CD1c-positive myeloid dendritic cell (primary cell): ENCODE measurements around the gene TEX19.

Experiments
- DNase-seq: peaks from one replicate; pipeline ENCODE4 v3.0.0-alpha.2; 2016; ENCODE audit errors: extremely low spot score

The TEX19 gene, protein sequence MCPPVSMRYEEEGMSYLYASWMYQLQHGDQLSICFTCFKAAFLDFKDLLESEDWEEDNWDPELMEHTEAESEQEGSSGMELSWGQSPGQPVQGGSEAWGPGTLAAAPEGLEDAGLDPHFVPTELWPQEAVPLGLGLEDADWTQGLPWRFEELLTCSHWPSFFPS

DNA sequence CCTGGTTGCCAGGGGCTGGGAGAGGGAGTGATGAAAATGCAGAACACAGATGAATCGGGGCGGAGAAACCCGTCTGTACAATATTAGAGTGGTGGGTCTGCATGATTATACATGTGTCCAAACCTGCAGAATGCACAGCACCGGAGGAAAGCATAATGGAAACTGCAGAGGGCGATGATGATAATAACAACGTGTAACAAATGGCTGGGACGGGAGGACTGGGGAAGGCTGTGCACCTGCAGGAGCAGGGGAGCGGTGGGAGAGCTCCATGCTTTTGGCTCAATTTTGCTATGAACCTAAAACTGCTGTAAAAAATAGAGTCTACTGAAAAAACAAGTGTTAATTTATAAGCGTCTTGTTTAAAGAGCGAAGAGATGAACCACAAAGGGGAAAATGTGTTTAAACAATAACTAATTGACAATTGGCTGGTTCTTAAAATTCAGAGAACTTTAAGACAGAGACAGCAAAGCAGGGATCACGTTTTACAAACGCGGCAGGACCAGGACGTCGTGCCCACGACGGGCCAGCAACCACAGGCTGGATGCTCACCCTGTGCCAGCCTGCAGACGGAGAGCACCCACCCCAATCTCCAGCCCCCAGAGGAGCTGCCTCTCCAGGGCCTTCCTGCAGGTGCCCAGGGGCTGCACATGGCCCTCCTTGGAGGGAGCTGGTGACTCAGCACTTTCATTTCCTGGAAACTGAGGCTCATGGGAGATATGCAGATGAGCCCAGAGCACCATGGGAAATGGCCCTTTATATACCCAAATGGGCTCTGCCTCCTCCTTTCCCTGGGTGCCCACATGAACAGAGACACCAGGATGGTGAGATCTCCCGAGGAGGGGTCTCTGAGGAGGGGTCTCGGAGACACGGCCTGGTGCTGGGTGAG, at the start of gene TEX19:
TSS of gene TEX19 (plus strand) at position 783 of the 886 bp plus-strand sequence. CDS start 2,904 bp downstream, outside the sequence.
- no peak for DNase-seq

DNA sequence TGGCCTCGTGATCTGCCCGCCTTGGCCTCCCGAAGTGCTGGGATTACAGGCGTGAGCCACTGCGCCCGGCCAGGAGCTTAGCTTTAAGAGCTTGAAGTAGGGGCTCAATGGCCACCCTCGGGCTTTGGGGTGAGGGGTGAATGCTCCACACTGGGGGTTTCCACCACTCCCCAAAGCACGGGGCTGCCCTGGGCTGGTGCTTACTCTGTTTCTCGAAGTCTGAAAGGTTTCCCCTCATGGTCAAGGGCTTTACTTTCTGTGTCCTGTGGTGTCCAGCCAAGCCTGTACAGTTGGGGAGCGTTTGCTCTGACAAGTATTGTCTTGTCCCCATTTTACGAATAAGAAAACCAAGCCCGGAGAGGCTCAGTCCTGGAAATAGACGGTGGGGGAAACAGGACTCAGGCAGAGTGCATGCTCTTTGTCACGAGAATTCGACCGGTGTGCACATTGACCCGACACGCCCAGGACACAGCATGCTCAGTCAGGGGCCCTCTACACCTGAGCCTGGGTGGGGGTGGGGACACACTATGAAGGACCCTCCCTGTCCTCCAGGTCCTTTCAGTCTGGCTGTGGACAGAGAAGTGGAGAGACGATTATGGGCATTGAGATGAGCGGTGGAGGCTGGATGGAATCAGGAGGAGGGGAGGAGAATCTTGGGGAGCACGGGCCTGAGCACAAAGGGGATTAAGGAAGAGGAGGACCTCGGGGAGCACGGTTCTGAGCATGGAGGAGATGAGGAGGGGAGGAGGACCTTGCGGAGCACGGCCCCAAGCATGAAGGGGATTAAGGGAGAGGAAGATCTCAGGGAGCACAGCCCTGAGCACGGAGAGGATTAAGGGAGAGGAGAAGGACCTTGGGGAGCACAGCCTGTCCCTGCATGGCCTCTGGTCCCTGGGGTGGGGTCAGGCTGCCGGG, 49.1 kb upstream of the TEX19 start:
- DNase-seq = no peak

DNA sequence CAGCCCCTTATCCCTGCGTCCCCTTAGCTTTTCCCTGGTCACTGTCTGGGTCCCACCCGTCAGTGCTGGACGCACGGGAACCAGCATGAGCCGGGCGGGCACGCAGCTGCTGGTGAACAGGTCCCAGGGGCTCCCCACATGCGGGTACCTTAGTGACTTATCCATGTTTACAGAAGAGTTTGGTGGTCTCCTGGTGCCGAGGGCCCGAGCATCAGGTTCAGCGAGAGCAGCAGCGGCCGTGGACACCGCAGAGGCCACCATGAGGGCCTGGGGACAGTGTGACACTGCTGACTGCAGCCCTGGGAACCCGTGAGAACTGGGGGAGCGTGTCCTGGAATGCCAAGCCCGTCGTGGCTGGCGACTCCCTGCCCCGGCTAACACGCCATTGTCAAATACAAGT, 48.2 kb upstream of the TEX19 start:
- no peak for DNase-seq

DNA sequence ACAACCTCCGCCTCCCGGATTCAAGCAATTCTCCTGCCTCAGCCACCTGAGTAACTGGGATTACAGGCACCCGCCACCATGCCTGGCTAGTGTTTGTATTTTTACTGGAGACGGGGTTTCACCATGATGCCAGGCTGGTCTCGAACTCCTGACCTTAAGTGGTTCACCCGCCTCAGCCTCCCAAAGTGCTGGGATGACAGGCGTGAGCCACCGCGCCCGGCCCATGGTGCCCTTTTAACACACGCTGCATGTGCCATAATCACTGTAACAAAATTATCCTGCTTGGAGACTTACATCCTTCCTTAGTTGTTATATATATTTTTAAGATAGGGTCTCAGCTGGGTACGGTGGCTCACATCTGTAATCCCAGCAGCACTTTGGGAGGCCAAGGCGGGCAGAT, 47.1 kb upstream of the TEX19 start:
- no peak for DNase-seq

DNA sequence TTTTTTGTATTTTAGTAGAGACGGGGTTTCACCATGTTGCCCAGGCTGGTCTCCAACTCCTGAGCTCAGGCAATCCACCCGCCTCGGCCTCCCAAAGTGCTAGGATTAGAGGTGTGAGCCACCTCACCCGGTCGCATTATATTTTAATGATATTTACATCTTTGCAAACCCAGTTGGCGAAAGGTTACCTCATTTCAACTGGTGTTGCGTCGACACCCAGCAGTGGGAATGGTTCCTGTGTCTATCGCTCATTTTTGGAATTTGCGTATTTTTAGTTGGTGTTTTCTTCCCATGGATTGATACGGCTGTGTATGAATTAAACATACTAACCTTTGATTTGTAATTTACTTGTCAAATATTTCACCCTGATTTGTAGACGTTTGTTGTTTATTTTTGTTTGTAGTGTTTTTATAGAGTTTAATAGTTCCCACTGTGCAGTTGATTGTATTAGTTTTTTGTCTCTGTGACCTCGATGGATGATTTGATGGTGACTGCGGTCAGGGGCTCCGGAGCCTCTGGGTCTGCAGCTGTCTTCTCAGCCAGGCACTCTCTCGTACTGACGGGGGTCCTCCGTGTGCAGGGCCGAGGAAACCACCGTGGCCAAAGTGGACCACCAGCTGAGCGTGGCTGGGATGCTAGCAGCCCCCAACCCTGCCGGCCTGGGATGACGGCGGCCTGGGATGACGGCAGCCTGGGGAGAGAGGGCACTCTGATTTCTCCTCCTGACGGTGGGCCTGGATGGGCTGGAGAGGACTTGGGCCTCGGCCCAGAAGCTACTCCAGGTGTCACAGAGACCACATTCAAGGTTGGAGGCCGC, 45.6 kb upstream of the TEX19 start:
- DNase-seq = no peak

DNA sequence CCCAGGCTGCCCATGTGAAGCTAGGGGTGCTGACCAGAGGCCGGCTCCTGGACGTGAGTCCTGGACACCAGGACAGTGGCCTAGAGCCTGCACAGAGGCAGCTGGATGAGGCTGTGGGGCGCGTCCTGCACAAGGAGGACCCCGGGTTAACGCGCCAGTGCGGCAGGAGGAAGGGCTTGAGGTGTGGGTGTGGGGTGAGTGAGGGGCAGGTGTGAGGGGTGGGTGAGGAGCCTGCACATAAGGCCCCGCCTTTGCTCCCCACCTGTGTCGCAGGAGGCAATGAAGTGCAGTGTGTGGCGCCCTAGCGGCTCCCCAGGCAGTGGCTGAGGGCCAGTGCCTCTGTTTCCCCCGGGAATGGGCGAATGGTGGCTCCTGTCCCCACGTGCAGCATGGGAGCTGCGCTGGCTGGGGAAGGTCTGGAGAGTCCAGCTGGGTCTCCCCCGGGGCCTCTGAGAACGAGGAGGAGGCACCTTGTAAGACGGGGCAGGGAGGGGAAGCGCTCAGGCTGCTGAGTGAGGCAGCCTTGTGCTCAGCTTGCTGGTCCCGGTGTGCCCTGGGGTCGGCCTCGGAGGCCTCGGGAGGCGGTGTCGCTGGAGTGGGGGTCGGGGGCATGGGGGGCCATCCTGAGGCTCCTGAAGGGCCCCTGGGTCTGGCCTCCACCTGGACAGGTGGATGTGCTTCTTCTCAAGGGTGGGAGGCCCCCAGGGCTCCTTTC, 44.9 kb upstream of the TEX19 start:
- DNase-seq = no peak

DNA sequence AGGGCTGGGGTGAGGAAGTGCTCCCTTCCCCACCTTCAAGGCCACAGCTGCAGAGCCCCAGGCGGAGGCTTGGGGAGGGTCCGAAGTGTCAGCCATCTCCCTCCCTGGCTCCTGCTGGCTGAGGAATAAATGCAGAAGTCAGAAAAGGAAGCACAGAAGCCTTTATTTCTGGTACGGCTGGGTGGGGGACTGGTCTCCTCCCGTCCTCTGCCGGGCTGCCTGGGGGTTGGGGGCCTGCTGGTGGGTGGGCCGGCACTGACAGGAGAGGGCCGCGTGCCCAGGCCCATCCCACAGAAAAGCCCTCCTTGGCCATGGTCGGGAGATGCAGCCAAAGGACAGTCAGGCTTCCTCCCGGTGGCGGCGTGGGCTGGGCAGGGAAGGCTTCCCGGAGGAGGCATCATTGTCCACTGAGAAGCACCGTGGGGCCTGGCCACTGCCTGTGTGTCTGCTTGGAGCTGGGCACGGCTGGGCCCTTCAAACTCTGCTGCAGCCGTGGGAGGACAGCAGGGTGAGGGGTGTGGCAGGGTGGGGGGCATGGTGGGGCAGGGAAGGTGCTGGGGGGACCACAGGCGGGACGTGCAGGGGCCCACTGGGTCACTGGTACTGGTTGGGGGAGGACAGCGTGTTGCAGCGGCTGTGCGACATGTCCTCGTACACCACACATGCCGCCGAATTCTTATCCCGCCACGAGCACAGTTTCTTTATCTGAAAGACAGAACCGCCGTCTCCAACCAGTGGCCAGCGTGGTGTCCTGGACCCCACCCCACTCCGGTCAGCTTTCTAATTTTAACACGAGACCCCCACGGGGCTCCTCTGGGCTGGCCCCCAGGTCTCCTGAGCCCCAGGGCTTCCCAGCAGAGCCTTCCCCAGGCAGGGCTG, 44.1 kb upstream of the TEX19 start:
- DNase-seq = peak; percentile 52

DNA sequence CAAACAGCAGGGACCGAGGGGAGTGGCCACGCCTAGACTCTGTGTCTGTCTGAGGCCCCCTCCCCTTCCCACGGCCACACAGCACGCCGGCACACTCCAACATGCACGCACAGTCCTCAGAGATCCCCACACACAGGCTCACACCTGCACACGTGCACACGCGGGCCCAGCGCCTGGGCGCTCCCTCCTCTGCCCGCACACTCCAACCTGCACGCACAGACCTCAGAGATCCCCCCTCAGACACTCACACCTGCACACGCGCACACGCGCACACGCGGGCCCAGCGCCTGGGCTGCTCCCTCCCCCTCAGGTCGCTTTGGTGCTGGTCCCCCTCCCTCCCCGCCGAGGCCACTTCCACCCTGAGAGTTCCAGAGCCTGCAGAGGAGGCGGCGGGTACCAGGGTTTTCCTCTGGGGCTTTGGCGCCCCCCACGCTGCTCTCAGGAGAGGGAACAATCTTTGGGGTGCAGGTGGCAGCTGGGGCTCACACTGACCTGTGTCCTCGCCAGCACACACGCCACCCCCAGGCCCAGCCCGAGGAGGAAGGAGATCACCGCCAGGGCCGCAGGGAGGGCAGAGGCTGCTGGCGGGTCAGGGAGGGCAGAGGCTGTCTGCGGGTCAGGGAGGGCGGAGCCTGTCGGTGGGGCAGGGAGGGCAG, 43.2 kb upstream of the TEX19 start:
- DNase-seq = peak; percentile 32

DNA sequence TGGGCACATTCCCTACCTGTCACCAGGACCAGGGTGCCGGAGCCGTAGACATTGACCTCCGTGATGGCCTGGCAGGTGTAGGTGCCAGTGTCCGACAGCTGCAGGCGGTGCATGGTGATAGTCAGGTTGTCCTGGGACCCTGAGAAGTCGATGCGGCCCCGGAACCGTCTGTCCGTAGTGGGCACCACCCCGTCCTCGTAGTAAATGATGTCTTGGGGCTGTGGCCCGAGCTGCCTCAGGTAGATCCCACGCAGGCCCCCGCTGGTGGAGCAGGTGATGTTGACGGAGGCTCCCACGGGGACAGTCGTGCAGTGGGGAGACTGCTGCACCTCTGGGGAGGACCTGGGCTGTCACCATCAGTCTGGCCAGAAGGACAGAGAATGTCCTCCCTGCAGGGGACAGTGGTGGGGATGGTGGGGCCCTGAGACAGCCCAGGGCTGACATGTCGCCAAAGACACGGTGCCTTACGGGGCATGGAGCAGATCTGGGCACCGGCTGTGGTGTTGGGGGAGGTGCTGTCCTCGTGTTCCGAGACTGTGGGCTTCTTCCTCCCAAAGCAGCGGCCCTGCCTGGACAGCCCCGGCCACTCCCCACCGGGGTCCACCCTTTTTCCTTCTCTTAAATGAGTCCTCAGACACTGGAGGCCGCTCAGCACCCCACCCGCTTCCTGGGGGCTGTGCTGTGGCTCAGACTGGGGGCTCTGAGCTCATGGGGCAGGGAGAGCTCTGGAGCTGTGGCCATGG, 42.2 kb upstream of the TEX19 start:
- DNase-seq = no peak

DNA sequence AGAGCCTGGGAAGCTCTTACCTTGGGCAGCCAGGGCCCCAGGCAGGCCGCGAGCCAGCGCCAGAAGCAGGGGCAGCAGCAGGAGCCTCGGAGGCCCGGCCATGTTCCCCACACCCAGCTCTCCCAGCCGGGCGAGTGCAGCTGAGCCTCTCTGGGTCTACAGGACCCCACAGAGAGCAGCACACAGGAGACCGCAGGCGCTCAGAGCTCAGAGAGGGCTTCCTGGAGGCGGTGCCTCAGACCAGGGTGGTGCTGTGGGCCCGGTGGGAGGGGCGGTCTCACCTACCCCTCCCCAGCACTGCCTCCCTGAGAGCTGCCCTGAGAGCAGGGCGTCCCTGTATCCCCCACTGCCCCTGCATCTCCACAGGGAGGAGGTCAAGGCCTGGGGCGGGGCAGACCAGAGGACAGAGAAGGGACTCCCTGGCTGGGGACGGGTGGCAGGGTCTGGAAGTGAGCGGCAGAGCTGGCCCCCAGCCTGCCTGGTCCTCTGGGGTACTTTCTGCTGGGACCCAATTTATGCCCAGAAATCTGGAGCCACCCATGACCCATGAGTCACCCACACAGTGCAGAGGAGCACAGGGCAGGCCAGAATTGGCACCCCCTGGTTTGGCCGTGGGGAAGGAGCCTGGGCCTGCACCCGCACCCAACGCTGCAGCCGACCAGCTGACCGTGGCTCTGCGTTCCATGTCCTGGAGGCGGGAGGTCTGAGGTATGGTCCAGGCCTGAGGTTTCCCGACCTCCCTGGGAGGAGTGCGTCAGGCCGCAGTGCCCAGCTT, 41.5 kb upstream of the TEX19 start, which contains the start of gene CD7:
TSS of gene CD7 (minus strand) at position 215 of the 775 bp plus-strand sequence. CDS start at position 102, 113 bp downstream.
- DNase-seq = no peak

DNA sequence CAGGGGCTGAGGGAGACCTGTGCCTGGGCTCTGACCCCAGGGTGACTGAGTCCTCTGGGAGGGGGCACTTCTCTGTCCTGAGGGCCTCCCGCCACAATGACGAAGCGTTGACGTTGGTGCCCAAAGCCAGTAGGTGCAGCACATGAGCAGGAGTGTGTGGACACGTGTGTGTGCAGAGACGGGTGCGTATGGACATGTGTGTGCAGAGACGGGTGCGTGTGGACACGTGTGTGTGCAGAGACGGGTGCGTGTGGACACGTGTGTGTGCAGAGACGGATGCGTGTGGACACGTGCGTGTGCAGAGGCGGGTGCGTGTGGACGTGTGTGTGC, 40.9 kb upstream of the TEX19 start:
- no peak for DNase-seq

DNA sequence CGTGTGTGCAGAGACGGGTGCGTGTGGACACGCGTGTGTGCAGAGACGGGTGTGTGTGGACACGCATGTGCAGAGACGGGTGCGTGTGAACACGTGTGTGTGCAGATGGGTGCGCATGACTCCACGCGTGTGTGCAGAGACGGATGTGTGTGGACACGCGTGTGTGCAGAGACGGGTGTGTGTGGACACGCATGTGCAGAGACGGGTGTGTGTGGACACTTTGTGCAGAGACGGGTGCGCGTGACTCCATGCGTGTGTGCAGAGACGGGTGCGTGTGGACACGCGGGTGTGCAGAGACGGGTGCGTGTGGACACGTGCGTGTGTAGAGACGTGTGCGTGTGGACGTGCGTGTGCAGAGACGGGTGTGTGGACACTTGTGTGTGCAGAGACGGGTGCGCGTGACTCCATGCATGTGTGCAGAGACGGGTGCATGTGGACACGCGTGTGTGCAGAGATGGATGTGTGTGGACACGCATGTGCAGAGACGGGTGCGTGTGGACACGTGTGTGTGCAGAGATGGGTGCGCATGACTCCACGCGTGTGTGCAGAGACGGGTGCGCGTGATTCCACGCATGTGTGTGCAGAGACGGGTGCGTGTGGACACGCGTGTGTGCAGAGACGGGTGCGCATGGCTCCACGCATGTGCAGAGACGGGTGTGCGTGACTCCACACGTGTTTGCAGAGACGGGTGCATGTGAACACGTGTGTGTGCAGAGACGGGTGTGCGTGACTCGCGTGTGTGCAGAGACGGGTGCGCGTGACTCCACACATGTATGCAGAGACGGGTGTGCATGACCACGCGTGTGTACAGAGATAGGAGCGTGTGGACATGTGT, 40.1 kb upstream of the TEX19 start:
- DNase-seq = no peak

DNA sequence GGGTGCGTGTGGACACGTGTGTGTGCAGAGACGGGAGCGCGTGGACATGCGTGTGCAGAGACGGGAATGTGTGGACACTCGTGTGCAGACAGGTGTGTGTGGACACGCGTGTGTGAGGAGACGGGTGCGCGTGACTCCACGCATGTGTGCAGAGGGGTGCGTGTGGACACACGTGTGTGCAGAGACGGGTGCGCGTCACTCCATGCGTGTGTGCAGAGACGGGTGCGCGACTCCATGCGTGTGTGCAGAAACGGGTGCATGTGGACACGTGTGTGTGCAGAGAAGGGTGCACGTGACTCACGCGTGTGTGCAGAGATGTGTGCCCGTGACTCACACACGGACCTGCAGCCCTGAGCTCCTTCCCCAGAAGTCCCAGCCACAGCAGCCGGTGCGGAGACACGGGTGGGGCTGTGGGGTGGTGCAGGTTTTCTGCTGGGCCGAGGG, 39.4 kb upstream of the TEX19 start:
- DNase-seq = no peak

DNA sequence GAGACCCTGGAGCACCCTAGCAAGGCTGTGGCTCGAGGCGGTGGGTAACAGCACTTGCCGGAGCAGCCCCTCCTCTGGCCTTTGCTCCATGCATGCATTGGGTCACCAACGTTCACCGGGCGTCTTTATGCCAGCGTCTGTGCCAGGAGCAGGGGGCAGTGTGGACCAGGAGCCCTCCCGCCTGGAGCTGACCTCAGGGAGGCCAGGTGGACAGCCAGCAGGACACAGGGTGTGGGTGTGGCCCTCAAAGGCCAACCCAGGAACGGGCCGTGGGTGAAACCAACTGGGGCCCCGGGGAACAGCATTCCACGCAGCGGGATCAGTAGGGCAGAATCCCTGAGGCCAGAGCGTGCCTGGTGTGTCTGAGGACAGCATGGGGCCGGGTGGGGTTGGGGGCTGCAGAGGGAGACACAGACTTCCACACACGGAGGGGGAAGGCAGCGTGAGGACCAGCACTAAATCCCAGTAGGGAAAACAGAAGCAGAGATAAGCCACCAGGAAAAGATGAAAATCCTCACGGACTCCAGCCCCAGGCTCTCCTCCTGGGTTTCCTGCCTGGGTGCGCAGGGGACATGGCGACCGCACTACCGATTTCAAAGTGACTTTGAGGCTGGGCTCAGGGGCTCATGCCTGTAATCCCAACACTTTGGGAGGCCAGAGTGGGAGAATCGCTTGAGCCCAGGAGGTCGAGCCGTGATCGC, 38.8 kb upstream of the TEX19 start:
- no peak for DNase-seq

DNA sequence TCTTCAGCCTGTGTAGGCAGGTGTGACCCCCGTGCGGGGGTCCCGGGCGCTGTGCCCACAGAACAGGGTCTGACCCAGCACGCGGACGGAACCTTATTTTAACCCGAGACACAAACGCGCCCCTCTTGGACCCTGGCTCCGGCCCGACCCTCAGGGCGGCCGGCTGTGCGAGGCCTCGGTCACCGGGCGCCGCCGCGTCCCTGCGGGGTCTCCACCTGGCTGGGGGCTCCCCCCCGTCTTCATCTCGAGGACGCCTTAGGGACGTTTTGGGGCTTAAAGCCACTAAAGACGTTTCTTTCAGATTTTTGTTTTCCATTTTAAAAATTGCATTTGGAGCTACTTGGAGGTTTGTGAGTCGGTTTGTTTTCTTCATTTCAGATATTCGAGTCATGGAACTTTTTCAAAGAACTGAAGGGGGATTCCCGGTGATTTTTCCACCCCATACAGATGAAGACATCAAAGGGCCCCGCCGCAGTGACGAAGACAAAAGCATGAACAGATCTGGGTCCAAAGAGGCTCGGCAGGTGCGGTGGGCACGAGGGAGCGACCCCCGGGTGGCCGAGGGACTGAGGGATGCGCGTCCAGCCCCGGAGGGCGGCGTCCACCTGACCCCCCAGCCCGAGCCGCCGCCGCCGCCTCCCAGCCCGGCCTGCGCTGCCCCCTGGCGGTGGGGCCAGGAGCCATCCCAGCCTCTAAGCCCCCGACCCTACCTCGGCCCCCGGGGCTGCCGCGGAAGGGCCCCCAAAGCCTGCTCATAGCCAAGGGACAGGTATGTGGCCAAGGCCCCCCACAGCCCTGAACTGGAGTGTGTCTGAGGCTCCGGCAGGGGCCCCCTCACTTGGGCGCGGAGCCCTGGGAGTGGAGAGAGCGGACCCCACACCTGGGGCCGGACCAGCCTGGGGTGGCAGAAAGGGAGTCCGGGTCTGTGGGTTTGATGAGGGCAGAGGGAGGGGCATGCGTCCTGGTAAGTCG, 37.8 kb upstream of the TEX19 start:
- peak; percentile 51 for DNase-seq
